Activated CD4-positive, alpha-beta T cell treated with anti-CD3 and anti-CD28 coated beads, Interleukin-2, amount 50 U/mL, for 1 hour (primary cell): ENCODE data around the gene HLF.
A peak's percentile ranks its signal among the peaks of the same experiment; 100 is the strongest.

ENCODE experiments used
- DNase-seq: peaks from one replicate; pipeline ENCODE4 v3.0.0-alpha.2; 2020

HLF gene

DNA sequence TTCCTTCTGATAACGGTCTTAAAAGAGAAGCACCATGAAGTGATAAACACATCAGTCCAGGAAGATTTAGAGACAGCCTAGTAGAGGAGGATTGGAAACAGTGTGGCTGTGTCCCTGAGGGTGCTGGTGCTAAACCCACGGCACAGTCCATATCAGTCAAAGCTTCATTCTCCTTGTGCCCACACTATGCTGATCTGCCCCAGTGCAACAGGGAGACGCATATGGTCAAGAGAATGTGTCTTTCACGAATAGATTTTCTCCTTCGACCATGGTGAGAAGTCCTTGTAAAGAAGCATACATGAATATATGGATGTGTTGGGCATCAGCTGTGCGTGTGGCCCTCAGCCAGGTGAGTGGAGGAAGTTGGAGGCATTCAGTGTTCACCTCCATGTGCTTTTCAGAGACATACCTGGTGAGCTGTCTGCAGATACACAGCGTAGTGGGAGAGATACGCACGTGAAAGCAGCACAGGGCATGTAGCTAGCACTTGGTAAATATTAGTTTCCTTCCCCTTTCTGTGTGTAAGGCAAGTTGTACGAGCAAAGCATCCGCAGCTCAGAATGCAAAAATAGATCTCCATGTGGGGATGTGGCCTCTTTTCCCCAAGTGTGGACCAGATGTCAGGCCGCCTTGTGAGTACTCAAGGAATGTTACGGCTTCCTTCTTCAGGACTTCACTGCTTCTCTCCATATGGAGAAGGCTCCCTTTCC is 29.4 kb downstream of the HLF start:
- no peak for DNase-seq

DNA sequence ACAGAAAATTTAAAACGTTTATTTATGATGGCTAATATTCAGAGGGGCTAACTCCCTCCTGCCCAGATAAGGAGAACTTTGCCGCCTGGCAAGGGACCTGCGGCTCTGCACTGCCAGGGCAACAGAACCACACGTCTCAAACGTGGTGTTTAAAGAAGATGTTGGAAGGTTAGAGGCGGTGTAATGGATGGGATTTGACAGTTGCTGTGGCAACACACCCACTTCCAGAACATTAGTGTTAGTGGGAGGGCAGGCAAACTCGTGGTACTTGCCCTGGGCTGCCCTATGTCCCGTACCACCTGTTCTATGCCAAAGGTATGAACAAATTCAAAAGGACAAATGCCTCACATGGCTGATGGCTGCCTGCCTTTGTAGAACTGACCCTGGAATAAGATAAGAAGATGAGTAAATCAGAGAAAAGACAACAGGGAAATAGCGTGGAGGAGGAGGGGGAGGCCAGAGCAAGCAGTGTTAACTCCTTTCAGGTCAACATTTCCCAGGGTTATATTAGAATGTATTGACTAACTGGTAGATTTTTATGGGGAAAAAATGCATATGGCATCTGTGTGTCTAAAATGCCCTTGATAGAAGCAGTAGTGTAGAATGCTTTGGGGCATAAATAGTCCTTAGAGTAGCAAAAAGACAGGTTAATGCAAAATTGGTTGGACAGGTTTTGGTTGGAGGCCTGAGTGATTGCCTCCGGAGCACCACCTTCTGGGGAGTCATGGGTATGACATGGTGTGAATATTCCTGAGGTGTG is 30.8 kb downstream of the HLF start:
- peak; percentile 56 for DNase-seq

DNA sequence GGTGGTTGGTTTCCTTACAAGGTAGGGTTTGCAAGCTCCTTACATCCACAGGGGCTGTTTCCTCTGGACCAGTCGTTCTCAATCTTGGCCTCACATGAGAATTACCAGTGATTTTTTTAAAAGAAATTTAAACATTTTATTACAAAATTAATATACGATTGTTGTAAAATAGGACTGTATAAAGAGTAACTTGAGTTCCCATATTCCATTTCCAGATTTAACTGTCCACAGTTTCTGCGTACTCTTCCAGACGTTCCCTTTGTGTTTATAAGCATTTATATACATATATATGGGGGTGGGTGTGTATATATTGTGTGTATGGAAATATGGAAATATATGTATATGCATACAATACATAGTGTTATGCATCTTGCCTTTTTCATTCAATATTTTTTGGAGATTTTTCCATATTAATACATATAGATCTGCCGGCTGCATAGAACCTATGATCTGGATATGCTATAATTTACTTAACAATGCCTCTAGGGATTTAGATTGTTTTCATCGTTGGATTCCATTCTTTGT is 31.5 kb downstream of the HLF start:
- no peak for DNase-seq

DNA sequence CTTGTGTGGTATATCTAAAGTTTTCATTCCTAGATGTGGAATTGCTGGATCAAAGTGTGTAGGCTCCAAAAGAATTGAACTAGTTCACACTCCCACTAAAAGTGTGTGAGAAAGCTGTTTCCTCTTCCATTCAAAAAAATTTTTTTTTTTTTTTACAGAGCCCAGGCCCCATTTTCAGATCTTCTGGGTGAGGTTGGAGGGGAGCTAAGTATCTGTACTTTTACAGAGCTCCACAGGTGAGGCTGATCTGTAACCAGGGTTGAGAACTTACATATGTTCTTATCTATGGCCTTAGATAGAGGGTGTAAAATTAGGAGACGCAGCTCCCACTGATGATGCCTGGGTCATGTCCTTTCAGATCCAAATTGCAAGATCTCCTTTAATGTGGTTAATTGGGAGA is 31.9 kb downstream of the HLF start:
- DNase-seq: no peak

DNA sequence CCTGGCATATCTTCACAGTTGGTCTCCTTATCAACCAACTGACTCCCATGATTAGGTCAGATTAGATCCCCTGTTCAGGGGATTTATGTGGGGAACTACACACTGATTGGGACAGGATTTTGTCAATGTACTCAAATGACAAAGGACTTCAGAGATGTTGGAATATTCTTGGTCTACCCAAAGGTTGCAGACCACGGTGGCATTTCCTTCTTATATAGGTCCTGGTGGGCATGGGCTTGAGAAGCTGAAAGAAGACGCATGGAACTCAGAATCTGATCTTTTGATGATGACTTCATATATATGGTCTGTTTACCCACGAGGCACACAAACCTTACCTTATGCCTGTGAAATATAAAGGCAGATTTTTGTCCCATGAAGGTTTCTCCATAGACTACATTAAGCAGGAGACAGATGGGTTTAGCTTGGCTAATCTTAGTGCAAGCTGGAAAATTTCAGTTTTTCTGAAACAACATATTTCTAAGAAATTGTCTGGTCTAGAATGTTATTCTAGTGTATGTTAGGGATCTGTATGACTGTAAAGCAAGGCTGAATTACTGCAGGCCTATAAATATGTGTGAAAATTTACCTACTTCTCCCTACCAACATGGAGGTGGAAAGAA is 33.5 kb downstream of the HLF start:
- DNase-seq: no peak

DNA sequence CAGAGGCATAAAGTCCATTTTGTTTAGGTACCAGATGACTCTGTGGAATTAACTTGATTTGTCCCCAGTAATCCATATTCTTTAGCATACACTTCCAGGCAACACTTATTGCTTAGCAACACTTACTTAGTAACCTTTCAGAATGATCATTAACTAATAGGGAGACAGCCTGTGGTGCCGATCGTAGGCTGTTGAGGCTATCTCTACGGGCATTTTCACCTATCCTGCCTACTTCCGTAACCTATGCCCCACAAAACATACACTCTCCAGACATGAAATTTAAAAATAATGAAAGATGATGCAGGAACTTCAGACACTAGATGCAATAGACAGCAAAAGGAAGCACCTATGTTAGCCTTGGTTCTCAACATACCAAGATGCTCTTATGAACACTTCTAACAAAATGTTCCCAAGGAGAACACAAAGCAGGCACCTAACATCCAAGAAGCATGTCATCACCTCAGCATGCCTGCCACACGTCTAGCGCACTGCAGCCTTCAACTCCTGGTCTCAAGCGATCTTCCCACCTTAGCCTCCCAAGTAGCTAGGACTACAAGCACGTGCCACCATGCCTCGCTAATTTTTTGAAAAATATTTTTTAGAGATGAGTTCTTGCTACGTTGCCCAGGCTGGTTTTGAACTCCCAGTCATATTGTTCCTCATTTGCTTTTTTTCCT is 34.5 kb downstream of the HLF start:
- DNase-seq: no peak

DNA sequence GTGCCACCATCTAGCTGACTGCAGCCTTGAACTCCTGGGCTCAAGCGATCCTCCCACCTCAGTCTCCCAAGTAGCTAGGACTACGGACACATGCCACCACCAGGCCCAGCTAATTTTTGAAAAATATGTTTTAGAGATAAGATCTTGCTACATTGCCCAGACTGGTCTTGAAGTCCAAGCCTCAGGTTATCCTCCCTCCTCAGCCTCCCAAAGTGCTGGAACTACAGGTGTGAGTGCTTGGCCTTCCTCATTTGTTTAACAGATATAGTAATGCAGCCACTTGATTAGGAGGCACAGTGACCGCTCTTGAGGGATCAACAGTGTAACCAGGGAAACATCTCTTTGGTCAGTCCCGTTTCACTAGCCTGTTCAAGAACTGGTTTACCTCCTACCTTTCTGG is 35.1 kb downstream of the HLF start:
- DNase-seq: no peak

DNA sequence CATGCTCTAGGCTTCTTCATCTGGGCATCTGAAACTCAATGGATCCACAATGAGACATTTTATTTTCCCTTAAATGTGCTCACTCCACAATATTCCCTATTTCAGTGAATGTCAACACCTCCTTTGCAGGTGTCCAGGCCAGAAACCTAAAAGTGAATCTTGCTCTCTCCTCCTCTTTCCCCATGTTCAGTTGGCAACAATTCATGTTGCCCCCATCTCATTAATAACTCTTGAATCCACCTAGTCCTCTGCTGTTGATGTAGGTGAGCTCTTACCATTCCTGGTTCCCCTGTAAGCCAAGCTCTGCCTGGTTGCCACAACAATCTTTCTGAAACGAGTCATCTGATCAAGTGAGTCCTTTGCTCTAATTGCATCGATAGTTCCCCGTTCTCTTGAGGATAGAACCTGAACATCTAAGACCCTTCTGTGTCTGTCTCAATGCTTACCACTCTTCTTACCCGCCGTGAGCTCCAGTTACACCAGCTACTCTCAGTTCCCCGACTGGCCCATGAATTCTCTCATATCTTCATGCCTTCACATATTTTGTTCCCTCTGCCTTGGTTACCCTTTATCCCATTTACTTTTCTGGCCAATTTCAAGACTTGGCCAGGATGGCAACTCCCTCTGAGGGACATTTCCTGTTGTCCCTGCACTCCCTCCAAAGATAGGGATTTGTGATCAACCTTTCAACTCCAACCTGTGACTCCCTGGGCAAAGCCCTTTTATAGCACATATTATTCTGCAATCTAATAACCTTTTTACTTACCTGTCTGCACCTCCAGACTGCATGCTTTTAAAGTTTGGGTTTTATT is 35.9 kb downstream of the HLF start:
- DNase-seq: no peak

DNA sequence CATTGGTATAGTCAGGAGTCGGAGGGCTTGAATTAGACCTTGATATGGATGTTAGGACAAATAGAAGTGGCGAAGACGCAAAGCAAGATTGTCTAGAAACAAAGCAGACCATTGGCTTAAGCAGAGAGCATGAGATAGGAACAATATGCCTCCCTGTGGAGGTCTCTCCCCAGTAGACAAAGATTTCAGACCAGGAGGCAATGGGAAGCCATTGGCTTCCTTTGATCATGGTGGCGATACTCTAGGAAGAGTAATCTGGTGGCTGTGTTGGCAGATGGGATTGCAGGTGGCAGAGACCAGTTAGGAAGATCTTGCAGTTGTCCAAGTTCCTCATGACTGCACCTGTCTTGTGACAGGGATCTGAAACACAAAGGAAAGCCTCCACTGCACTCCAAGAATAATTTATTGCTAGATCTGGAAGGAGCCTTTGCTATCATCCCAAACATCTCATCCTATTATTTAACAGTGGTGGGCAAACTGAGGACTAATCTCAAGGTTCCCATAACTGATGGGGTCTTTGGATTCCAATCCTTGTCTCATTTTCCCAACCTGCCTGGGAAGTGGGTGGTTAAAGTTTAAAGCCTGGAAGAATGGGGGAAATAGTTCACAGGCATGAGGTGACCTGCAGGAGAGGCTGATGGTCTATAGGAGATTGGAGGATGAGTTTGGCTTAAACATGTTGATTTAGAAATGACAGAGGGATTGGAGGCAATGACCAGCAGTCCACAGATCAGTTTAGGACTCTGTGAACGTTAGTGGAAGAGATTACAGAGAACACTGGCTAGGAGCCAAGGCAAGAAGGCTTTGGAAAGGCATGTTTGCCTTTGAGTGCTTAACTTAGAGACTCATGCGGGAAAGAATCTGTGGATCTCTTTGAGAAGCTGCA is 37.0 kb downstream of the HLF start:
- no peak for DNase-seq

DNA sequence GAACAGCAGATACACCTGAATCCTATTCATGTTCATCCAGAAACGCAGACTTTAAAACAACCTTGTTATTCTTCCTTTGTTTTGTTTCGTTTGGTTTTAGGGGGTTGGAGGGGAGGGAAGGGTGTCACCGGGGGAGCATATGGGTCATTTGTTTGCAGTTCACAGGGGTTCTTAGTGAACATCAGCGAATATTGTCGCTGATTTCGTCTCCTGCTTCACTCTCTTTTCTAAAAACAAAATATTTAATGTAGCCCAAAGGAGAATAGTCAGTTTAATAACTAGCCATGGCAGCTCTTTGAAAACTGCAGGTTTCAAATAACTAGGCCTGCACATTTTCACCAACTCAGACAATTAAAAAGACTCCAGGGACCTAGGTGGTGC is 37.6 kb downstream of the HLF start:
- no peak for DNase-seq

DNA sequence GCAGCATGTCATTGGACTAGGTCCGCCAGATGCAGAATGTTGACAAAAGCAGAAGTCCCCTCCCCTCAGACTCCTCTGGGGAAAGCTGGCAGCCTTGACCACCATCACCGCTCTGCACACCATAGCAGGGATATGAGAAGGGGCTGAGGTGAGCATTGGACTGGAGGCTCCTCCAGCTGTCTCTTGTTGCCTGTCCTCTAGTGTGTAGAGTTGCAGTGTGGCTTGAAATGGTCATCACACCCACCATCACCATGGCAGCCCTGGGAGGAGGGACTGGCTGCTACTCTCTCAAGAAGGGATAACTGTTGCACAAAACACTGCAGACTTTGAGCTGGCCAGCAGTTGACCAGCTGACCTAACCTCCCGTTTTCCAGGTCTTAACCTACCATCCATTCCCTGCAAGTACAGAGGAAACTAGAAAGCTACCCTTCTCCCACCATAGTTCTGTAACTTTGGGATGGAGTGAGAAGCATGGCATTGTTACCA is 38.3 kb downstream of the HLF start:
- DNase-seq: no peak

DNA sequence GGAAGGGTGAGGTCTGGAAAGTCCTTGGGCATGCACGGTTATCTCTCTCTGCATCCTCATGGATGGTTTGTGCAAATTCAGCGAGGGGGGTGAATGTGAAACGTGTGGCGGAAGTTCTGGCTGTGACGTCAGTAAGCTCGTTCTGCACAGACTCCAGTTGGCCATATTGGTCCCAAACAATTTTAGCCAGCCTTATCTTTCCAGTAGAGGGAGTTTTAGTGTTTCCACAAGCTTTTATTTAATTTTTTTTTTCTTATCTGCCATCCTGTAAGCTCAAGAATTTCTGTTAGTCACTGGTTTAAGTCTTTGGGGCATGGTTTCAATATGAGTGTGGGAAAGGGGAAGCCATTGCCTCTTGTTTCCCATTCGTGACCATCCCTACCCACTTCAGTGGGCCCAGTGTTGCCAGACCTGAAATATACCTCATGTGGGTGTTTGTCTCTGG is 39.0 kb downstream of the HLF start:
- DNase-seq: no peak

DNA sequence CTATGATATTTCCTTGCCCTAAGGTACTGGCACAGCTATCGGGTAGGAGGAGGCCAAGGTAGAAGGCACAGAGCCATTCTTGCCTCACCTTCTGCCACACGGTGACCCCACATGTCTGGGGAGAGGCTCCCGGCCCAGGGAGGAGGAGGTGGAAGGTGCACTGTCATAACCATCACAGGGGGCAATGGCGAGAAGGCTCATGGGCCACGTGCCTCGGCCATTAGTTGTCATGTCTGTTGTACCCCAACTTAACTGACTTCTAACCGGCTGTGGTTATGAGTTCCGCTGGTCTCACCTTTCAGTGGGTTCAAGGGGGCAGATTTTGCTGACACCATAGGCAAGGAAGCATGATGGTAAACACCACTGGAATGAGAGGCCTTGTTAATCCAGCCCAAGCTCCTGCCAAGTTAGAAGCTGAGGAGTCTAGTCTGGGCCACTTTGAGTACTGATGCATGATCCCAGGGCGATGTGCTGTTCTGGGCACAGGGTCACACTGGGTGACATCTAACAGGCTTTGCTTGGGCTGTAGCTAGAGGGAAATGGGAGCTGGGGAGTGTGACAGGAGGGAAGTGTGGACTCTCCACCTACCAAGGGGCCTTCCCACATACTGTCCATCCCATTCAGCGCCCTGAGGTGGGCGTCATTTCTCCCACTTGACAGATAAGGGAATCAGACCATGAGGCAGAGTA is 39.6 kb downstream of the HLF start:
- DNase-seq: no peak

DNA sequence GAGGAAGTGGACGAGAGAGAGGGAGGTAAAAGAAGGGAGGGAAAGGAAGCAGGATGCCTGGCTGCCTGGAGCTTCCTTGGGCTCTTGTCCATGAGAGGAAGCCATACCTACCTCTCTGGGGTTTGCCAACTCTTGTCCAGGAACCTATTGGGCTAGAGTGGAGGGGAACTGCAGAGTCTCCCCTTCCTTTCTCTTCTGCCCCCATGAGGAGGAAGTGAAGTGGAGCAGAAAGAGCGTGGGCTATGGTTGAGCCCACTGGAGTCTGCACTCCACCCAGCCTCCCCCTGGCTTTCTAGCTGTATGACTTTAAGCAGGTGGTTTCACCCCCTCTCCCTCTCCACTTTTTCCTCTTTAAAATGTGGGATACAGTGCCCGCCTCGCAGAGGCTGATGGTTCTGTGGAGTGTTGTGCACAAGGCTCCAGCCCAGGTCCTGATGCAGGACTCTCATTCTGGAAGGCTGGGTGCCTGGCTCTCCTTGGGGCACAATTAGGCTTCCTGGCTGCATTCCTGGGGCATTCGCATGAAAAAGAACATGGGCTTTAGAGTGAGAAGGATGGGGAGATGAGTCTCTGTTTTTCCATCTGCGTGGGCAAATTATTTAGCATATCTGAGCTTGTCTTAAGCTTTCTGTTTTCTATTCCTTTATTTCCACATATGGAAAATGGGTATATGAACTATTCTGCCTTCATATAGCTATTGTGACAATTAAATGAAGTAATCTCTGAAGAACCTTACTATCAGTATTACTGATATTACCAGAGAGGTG is 40.7 kb downstream of the HLF start:
- no peak for DNase-seq

DNA sequence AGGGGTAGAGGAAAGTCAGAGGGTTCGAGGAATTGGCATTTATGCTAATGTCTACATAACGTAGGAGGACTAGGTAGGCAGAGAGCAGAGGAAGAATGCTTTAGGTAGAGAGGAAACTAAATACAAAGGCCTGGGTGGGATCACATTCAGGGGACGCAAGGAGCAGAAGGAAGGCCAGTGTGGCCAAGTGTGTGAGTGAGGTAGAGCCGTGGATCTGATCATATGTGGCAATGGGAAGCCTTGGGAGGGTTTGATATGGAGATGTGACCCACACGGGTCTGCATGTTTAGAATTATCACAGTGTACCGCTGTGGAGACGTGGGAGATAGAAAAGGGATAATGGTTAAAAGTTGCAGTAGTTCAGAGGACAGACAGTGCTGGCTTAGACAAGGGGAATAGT is 43.1 kb downstream of the HLF start:
- no peak for DNase-seq

DNA sequence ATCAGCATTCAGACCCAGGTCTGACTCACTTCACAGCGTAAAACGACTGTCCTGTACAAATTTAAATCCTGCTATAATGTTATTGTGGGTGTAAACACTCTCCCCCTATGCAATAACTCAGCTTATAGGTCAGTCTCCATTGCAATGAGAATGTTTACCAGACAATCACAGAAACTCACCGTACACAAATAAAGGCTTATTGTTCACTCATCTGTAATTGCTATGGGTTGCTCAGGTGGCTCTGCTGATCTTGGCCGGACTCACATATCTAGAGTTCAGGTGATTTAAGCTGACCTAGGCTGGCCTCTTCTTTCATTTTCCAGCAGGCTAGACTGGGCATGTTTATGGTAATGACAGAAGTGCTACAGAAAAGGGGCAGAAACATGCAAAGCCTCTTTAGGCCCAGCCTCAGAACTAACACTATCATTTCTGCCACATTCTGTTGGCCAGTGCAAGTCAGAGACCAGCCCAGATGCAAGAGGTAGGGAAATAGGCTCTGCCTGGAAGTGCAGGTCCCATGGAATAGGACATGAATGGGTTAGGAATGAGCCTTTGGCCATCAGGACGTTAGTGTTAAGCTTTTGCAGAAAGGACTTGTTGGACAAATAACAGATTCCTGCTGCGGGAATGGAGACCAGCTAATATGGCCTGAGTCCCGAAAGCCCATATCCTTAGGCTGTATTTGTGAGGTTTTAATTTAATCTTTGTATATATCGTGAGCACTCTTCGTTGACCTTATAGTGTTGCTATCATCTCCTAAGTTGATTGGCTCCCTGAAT is 44.0 kb downstream of the HLF start:
- no peak for DNase-seq

DNA sequence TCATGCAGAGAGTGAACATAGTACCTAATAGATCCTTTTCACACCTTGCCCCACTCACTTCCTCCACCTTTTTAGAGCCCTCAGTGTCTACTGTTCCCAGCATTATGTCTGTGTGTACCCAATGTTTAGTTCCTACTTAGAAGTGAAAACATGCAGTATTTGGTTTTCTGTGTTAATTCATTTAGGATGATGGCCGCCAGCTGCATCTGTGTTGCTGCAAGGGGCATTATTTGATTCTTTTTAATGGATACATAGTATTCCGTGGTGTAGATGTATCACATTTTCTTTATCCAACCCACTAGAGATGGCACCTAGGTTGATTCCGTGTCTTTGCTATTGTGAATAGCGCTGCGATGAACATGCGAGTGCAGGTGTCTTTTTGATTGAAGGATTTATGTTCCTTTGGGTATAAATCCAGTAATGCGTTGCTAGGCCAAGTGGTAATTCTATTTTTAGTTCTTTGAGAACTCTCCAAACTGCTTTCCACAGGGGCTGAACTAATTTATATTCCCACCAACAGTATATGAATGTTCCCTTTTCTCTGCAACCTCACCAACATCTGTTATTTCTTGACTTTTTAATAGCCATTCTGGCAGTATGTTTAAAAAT is 47.1 kb downstream of the HLF start:
- DNase-seq: no peak

DNA sequence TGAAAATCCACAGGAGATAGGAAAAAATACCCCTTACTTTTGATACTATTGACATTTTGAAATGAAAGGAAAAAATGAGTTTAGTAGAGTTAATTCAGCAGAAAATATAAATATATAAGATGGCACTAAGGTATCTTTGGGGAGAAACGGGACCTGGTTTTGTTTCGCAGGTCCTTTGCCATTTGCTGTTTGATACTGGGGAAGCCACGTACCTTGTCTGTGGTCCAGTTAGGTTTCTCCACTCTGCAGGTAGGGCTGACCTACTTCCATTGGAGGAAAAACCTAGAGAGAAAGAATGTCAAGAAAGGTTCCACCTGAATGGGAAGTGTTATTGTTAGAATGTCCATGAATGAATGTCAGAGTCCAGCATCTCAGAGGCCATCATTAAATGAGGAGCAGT is 48.1 kb downstream of the HLF start:
- DNase-seq: no peak
